ENCODE measurements around the gene RTTN.

DNA sequence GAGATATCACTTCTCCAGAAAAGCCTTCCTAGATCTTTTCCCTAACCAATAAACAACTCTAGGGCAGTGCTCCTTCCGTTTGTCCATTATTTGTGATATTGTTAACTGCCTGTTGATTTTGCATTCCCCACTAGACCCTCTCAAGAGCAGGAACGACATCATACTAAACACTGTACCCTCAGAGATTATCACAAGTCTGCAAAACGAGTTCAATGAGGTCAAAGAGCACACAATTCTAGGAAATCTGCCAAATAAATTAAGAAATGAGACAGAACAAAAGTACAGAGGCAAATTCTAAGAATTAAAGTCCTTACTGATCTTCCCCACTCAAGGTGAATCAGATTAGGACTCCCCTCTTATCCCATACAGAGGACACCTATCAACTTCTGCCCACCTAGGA lies 7.6 kb downstream of the RTTN start:
- TF ChIP-seq, protein P1, sequence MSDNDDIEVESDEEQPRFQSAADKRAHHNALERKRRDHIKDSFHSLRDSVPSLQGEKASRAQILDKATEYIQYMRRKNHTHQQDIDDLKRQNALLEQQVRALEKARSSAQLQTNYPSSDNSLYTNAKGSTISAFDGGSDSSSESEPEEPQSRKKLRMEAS (IDR thresholded peaks at IDR 0.05) = no peak
- TF ChIP-seq TAF1 (CRISPR knock-in tag; IDR thresholded peaks at IDR 0.05) = no peak
- TF ChIP-seq MEIS1 (CRISPR knock-in tag; IDR thresholded peaks at IDR 0.05; ENCODE audit: borderline replicate concordance) = no peak
- no peak for TF ChIP-seq ZNF720 (CRISPR knock-in tag; IDR thresholded peaks at IDR 0.05)
- TF ChIP-seq MYC (CRISPR knock-in tag; IDR thresholded peaks at IDR 0.05; ENCODE audit: borderline replicate concordance) = no peak
- TF ChIP-seq PRPF4 (IDR thresholded peaks at IDR 0.05; ENCODE audit: low read depth, low read length, poor library complexity, severe bottlenecking) = no peak
- TF ChIP-seq ZNF792 (CRISPR knock-in tag; IDR thresholded peaks at IDR 0.05) = no peak
- no peak for TF ChIP-seq HMG20B (CRISPR knock-in tag; conservative IDR thresholded peaks at IDR 0.05)
- no peak for TF ChIP-seq EZH2 (conservative IDR thresholded peaks at IDR 0.05; ENCODE audit: low read depth, low read length)
- TF ChIP-seq, protein P2, sequence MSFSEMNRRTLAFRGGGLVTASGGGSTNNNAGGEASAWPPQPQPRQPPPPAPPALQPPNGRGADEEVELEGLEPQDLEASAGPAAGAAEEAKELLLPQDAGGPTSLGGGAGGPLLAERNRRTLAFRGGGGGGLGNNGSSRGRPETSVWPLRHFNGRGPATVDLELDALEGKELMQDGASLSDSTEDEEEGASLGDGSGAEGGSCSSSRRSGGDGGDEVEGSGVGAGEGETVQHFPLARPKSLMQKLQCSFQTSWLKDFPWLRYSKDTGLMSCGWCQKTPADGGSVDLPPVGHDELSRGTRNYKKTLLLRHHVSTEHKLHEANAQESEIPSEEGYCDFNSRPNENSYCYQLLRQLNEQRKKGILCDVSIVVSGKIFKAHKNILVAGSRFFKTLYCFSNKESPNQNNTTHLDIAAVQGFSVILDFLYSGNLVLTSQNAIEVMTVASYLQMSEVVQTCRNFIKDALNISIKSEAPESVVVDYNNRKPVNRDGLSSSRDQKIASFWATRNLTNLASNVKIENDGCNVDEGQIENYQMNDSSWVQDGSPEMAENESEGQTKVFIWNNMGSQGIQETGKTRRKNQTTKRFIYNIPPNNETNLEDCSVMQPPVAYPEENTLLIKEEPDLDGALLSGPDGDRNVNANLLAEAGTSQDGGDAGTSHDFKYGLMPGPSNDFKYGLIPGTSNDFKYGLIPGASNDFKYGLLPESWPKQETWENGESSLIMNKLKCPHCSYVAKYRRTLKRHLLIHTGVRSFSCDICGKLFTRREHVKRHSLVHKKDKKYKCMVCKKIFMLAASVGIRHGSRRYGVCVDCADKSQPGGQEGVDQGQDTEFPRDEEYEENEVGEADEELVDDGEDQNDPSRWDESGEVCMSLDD (CRISPR knock-in tag; IDR thresholded peaks at IDR 0.05; ENCODE audit: borderline replicate concordance) = no peak
- no peak for TF ChIP-seq ZNF143 (CRISPR knock-in tag; IDR thresholded peaks at IDR 0.05)
- TF ChIP-seq, protein P3, sequence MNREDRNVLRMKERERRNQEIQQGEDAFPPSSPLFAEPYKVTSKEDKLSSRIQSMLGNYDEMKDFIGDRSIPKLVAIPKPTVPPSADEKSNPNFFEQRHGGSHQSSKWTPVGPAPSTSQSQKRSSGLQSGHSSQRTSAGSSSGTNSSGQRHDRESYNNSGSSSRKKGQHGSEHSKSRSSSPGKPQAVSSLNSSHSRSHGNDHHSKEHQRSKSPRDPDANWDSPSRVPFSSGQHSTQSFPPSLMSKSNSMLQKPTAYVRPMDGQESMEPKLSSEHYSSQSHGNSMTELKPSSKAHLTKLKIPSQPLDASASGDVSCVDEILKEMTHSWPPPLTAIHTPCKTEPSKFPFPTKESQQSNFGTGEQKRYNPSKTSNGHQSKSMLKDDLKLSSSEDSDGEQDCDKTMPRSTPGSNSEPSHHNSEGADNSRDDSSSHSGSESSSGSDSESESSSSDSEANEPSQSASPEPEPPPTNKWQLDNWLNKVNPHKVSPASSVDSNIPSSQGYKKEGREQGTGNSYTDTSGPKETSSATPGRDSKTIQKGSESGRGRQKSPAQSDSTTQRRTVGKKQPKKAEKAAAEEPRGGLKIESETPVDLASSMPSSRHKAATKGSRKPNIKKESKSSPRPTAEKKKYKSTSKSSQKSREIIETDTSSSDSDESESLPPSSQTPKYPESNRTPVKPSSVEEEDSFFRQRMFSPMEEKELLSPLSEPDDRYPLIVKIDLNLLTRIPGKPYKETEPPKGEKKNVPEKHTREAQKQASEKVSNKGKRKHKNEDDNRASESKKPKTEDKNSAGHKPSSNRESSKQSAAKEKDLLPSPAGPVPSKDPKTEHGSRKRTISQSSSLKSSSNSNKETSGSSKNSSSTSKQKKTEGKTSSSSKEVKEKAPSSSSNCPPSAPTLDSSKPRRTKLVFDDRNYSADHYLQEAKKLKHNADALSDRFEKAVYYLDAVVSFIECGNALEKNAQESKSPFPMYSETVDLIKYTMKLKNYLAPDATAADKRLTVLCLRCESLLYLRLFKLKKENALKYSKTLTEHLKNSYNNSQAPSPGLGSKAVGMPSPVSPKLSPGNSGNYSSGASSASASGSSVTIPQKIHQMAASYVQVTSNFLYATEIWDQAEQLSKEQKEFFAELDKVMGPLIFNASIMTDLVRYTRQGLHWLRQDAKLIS (CRISPR knock-in tag; IDR thresholded peaks at IDR 0.05) = no peak
- TF ChIP-seq, protein P4, sequence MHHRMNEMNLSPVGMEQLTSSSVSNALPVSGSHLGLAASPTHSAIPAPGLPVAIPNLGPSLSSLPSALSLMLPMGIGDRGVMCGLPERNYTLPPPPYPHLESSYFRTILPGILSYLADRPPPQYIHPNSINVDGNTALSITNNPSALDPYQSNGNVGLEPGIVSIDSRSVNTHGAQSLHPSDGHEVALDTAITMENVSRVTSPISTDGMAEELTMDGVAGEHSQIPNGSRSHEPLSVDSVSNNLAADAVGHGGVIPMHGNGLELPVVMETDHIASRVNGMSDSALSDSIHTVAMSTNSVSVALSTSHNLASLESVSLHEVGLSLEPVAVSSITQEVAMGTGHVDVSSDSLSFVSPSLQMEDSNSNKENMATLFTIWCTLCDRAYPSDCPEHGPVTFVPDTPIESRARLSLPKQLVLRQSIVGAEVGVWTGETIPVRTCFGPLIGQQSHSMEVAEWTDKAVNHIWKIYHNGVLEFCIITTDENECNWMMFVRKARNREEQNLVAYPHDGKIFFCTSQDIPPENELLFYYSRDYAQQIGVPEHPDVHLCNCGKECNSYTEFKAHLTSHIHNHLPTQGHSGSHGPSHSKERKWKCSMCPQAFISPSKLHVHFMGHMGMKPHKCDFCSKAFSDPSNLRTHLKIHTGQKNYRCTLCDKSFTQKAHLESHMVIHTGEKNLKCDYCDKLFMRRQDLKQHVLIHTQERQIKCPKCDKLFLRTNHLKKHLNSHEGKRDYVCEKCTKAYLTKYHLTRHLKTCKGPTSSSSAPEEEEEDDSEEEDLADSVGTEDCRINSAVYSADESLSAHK (CRISPR knock-in tag; IDR thresholded peaks at IDR 0.05; ENCODE audit: borderline replicate concordance) = no peak
- TF ChIP-seq CHD2 (IDR thresholded peaks at IDR 0.05; ENCODE audit: low read depth, low read length) = no peak
